Activated effector memory CD4-positive, alpha-beta T cell treated with anti-CD3 and anti-CD28 coated beads, Interleukin-2, amount 50 U/mL, for 16 hours (primary cell): Measurements from ENCODE around the gene MELTF.

Experiments
- DNase-seq: peaks from one replicate; pipeline ENCODE4 v3.0.0-alpha.2; 2020

MELTF gene

GRCh38 chr3:197026481-197026866 is 3.1 kb downstream of the MELTF start:
- peak; percentile 50 for DNase-seq

DNA sequence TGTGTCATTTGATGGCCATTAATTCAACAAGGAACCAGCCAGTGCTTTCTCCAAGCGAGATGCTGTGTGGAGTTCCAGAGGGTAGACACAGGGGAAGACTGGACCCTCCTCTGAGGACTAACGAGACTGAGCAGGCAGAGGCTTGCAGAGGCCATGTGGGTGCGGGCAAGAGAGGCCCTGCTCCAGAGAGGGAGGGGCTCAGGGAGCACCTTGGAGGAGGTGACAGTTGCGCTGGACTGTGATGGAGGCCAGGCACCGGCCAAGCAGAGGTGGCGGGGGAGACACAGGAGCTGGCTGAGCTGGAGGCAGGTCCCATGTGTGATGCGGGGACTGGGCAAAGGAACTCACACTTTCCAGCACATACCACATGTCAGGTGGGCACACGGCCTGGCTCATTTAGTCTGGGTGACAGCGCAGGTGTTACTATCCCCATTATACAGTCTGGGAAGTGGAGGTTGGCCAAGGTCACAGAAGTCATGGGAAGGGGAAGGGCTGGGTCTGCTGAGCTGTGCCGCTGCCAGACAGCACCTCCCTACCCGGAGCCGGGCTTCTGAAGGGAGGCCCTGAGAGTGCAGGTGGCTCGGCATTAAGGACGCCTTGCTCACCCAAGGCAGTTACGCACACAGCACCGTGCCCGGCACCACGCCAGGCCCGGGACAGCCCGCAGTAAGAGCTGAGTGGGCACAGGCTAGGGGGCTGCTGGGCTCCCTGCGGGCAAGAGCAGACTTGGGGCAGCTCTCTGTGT is 3.7 kb downstream of the MELTF start:
- DNase-seq: peak; percentile 58

GRCh38 chr3:197024881-197025735 is 4.5 kb downstream of the MELTF start:
- peak; percentile 52 for DNase-seq

- peak; percentile 61 for DNase-seq
These were observed 5.5 kb downstream of the MELTF start for GRCh38 chr3:197023998-197024651.

DNA sequence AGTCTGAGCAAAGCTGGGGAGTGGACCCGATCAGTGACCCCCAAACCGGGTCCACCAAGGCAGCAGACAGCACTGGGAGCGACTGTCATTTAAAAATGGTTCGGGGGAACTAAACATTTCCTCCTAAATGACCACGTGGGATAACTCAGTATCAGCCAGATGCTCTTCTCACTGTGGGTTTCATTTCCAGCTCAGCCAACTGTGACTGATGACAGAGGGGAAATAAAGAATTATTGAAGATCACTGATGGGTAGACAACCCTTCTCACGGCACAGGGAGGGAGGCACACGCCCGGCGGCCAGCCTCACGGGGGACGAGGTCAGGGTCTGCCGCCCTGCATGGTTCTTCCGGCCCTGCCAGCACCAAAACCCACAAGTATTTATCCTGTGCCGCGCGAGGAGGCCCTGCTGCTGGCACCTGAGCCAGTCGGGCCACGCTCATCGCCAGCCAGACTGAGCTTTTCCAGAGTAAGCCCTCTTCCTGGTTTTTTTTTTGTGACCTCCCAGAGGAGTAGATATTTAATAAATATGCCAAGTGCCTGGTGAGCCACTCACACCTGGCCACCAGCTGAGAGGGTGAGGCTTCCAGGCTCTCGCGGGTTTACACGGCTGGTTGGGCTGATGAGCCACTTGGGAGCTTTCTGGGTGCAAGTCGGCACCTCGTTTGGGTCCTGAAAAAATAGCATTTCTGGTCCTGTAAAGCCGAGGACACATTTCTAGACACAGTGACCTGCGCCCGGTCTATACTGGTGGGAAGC is 6.2 kb downstream of the MELTF start:
- DNase-seq: peak; percentile 50

DNA sequence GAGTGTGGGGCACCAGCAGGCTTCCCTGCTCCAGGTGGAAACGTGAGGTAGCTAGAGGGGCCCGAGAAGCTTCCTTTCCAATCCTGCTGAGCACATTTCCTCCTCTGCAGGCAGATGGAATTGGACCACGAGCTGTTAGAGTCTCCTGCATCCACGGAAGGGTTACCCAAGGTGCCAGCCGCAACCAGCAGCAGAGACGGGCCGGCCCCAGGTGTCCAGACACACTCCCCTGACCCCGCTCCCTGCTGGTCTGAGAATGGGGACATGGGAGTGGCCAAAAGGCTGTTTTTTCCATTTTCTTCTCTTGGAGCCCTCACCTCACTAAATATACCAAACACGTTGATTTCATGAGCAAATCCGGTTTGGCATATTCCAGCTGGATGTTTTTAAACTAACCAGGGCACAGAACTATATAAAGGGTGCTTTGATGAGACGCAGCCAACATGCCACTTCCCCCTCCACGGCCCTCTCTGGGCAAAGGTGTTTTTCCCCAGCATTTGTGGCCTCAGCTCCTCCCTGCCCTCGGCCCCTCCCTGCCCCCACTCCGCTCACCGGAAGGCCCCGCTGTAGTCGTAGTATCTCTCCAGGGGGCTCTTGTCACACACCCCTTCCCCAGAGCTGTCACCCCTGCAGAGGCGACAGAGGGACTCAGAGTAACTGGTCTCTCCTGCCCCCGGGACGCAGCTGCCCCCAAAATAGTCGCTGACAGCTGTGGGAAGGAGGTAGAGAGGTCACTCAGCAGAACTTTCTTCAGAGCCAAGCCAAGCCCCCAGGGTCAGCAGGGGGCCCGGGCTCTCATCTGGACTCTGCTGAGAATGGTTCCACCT is 7.0 kb downstream of the MELTF start:
- peak; percentile 56 for DNase-seq

- peak; percentile 43 for DNase-seq
These were observed 7.8 kb downstream of the MELTF start for GRCh38 chr3:197021729-197022404.

GRCh38 chr3:197021231-197021630 is 8.4 kb downstream of the MELTF start:
- peak; percentile 57 for DNase-seq

GRCh38 chr3:197019535-197019934 is 10.1 kb downstream of the MELTF start:
- peak; percentile 10 for DNase-seq

- DNase-seq: peak; percentile 25
These were observed 10.6 kb downstream of the MELTF start for GRCh38 chr3:197019021-197019420.

GRCh38 chr3:197017003-197017402 is 12.6 kb downstream of the MELTF start:
- no peak for DNase-seq

DNA sequence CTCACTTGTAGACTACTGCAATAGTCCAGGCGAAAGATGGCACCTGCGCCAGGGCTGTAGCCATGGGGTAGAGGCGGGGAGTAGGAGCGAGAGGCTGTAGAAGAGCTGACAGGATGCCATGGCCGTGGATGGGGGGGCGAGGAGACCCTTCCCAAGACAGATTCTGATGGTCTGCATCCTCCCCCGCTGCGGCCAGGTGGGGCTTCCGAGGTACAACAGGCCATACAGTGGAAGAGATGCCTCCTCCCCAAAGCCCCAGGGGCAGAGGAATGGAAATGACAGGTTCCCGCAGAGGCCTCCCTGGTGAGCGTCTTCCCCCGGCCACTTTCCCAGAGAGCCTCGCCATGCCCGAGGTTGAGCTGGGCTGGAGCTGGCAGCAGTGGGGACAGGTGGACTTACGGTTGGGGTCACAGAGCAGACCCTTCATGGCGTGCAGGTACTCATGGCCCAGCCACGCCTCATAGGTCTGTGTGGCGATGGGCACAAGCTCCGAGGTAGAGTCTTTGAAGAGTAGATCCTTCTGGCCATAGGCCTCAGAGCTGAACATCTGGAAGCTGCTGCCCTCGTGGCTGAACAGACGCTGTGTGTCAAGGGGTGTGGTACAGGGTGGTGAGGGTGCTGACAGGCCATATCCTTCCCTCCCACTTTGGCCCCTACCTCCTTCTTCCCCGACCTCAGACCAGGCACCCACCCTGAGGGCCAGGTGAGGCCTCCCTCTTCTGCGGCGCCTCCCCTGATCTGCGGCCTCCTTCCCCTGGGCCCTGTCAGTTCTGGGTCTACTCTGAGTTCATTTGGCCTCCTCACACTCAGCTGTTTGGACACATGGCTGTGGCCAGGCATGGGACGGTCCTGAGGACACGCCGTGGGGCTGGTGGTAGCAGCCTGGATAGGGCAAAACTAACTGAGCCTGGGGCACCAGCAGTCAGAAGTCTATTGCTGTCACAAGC is 13.6 kb downstream of the MELTF start:
- no peak for DNase-seq

- DNase-seq: no peak
These were observed 14.6 kb downstream of the MELTF start for GRCh38 chr3:197014942-197015575.

- DNase-seq: no peak
These were observed 15.6 kb downstream of the MELTF start for GRCh38 chr3:197014024-197014423.

- no peak for DNase-seq
These were observed 17.1 kb downstream of the MELTF start for GRCh38 chr3:197012540-197012883.

DNA sequence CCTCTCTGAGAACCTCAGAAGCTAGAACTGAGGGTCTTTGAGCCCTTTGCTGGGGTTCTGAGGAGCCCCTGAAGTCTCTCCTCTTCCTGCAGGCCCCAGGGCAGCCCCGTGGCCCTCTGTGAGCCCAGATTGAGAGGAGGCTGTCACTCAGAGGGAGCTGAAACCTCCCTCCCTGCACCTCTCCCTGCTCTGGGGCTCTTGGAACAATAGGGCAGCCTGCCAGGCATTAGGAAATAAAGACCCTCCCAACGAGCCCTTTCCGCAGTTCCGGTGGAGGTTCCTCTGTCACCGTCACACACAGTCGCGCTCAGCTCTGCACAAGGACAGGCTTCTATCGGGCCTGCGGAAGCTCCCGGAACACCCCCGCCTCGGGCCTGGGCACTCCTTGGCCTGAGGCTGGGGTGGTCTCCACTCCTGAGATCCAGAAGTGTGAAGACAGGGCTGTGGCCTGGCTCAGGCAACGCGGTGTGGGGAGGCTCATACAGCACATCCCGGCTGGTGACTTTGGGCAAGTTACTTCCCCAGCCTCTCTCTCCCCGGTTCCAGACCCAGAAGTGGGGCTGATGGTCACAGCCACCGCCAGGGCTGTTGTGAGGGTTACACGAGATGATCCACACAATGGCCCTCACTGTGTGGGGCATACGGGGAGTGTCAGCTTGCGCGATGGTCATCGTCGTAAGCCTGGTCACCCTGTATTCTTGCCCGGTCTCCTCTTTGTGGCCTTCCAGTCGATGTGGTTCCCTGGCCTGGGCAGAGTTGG is 17.7 kb downstream of the MELTF start:
- DNase-seq: no peak

GRCh38 chr3:197010556-197011351 is 18.9 kb downstream of the MELTF start:
- DNase-seq: no peak

DNA sequence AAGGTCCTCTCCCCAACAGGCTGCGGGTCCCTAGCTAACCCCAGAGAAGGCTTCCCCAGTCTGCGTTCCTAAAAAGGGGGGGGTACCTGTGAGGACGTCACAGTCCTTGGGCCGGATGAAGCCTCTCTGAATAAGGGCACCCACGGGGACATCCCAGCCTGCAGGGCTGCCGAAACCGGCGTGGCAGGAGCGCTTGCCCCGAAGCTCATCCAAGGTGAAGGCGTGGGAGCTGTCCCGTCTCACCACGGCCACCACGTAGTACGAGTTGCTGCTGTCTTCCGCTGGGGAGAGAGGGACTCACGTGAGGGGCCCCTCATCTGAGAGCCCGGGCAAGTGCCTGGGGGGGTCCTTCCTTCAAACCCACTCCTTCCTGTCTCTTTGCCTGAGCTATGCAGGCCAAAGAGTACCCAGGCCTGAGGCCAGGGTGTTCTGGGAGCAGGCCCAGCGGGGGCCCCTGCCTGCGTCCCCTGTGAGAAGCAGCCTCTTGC is 20.0 kb downstream of the MELTF start:
- DNase-seq: no peak
